ENCODE data around the gene TP53I3.
"Not testable (repeated sequence)": the region's sequence is repeated elsewhere in the genome, so short reads cannot be mapped to it uniquely, and the experiment has no call there.

Gene TP53I3

GRCh38 chr2:24109431-24109830 lies 24.8 kb upstream of the TP53I3 start:
- H3K9ac ChIP-seq (ENCODE audit: low read length); H3K4me2 ChIP-seq (ENCODE audit: low read length, poor library complexity, severe bottlenecking); H2AK5ac ChIP-seq (ENCODE audit: low read length, severe bottlenecking); H3K4me1 ChIP-seq (ENCODE audit: control insufficient read depth, insufficient read depth, low read depth, low read length); H3K36me3 ChIP-seq (ENCODE audit: control insufficient read depth in 1 of 2, insufficient read depth in 2 of 2, low read depth in 1 of 2, low read length in 2 of 2); DNase-seq; H3K79me1 ChIP-seq (replicated peaks; ENCODE audit: low read length, poor library complexity, severe bottlenecking); H3K14ac ChIP-seq (ENCODE audit: low read length in 2 of 2); H3K27me3 ChIP-seq (ENCODE audit: control insufficient read depth in 1 of 2, insufficient read depth in 1 of 2, low read length in 2 of 2); H3K4ac ChIP-seq (ENCODE audit: low read depth in 1 of 2, low read length in 2 of 2); H3K9me3 ChIP-seq (ENCODE audit: control insufficient read depth, low read length); H2AFZ ChIP-seq (ENCODE audit: low read depth, low read length); H2BK5ac ChIP-seq (ENCODE audit: low read depth, low read length, poor library complexity, severe bottlenecking); H4K91ac ChIP-seq (ENCODE audit: low read length); H2BK15ac ChIP-seq (ENCODE audit: low read depth, poor library complexity, severe bottlenecking); H3K4me3 ChIP-seq (ENCODE audit: insufficient read depth in 1 of 2, low read depth in 1 of 2, low read length in 2 of 2); H3K18ac ChIP-seq (ENCODE audit: low read depth in 1 of 2, low read length in 2 of 2); H2BK12ac ChIP-seq (ENCODE audit: low read length in 2 of 2); H3K23ac ChIP-seq (ENCODE audit: low read length in 2 of 2); H4K8ac ChIP-seq (ENCODE audit: low read length); H3K27ac ChIP-seq (ENCODE audit: low read length, poor library complexity, severe bottlenecking); H2BK120ac ChIP-seq (ENCODE audit: low read depth, low read length): not testable (repeated sequence)
- no CpG with 5 or more reads among the region's 1 CpG for WGBS

DNA sequence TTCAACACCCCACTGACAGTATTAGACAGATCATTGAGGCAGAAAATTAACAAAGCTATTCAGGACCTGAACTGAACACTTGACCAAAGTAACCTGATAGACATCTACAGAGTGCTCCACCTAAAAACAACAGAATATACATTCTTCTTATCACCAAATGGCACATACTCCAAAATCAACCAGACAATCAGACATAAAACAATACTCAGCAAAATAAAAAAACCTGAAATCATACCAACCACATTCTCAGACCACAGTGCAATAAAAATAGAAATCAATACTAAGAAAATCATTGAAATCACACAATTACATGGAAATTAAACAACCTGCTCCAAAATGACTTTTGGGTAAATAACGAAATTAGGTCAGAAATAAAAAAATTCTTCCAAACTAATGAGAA lies 22.7 kb upstream of the TP53I3 start:
- Histone ChIP-seq H3K23ac (ENCODE audit: low read length in 2 of 2) (no peak overlapping the region), H3K4me3 (ENCODE audit: insufficient read depth in 1 of 2, low read depth in 1 of 2, low read length in 2 of 2) (no peak overlapping the region), H3K4me2 (ENCODE audit: low read length, poor library complexity, severe bottlenecking) (no peak overlapping the region), H3K18ac (ENCODE audit: low read depth in 1 of 2, low read length in 2 of 2) (no peak overlapping the region), H3K14ac (ENCODE audit: low read length in 2 of 2) (no peak overlapping the region), H3K4me1 (ENCODE audit: control insufficient read depth, insufficient read depth, low read depth, low read length) (peaks cover 3% of the 10 kb centered on the region), H3K27me3 (ENCODE audit: control insufficient read depth in 1 of 2, insufficient read depth in 1 of 2, low read length in 2 of 2) (no peaks in the 10 kb centered on the region), H3K79me1 (replicated peaks; ENCODE audit: low read length, poor library complexity, severe bottlenecking) (no peaks in the 10 kb centered on the region), H4K8ac (ENCODE audit: low read length) (no peak overlapping the region), H3K9ac (ENCODE audit: low read length) (no peak overlapping the region), H3K4ac (ENCODE audit: low read depth in 1 of 2, low read length in 2 of 2) (no peak overlapping the region), H2AFZ (ENCODE audit: low read depth, low read length) (no peak overlapping the region), H2BK12ac (ENCODE audit: low read length in 2 of 2) (no peak overlapping the region), H2AK5ac (ENCODE audit: low read length, severe bottlenecking) (no peak overlapping the region), H3K36me3 (ENCODE audit: control insufficient read depth in 1 of 2, insufficient read depth in 2 of 2, low read depth in 1 of 2, low read length in 2 of 2) (peaks cover 0 to 15% of the 10 kb centered on the region in 2 experiments), H2BK5ac (ENCODE audit: low read depth, low read length, poor library complexity, severe bottlenecking) (no peak overlapping the region), H2BK120ac (ENCODE audit: low read depth, low read length) (no peak overlapping the region), H4K91ac (ENCODE audit: low read length) (no peak overlapping the region), H2BK15ac (ENCODE audit: low read depth, poor library complexity, severe bottlenecking) (no peak overlapping the region), H3K27ac (ENCODE audit: low read length, poor library complexity, severe bottlenecking) (no peak overlapping the region), H3K9me3 (ENCODE audit: control insufficient read depth, low read length) (peaks cover 5% of the 10 kb centered on the region)
- no CpG with 5 or more reads among the region's 1 CpG for WGBS
- no peak for DNase-seq

DNA sequence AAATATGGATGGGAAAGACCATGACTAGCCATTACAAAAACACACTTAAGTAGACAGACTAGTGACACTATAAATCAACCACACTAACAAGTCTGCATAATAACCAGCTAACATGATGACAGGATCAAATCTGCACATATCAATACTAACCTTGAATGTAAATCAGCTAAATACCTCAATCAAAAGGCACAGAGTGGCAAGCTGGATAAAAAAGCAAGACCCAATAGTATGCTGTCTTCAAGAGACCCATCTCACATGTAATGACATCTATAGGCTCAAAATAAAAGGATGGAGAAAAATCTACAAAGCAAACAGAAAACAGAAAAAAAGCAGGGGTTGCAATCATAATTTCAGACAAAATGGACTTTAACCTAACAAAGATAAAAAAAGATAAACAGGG lies 22.2 kb upstream of the TP53I3 start:
- no peak overlapping the region for H3K23ac ChIP-seq (ENCODE audit: low read length in 2 of 2)
- no peak overlapping the region for H3K14ac ChIP-seq (ENCODE audit: low read length in 2 of 2)
- H2BK120ac ChIP-seq (ENCODE audit: low read depth, low read length): no peak overlapping the region
- no peak overlapping the region for H3K27ac ChIP-seq (ENCODE audit: low read length, poor library complexity, severe bottlenecking)
- H2BK15ac ChIP-seq (ENCODE audit: low read depth, poor library complexity, severe bottlenecking): no peak overlapping the region
- H3K18ac ChIP-seq (ENCODE audit: low read depth in 1 of 2, low read length in 2 of 2): no peak overlapping the region
- H2BK5ac ChIP-seq (ENCODE audit: low read depth, low read length, poor library complexity, severe bottlenecking): no peak overlapping the region
- H2AFZ ChIP-seq (ENCODE audit: low read depth, low read length): no peak overlapping the region
- H3K4me1 ChIP-seq (ENCODE audit: control insufficient read depth, insufficient read depth, low read depth, low read length): peaks cover 3% of the 10 kb centered on the region
- no peak overlapping the region for H3K9ac ChIP-seq (ENCODE audit: low read length)
- H3K36me3 ChIP-seq (ENCODE audit: control insufficient read depth in 1 of 2, insufficient read depth in 2 of 2, low read depth in 1 of 2, low read length in 2 of 2): peaks cover 0 to 15% of the 10 kb centered on the region in 2 experiments
- H3K9me3 ChIP-seq (ENCODE audit: control insufficient read depth, low read length): peaks cover 5% of the 10 kb centered on the region
- H3K4me2 ChIP-seq (ENCODE audit: low read length, poor library complexity, severe bottlenecking): no peak overlapping the region
- H3K4ac ChIP-seq (ENCODE audit: low read depth in 1 of 2, low read length in 2 of 2): no peak overlapping the region
- no peak overlapping the region for H2AK5ac ChIP-seq (ENCODE audit: low read length, severe bottlenecking)
- no peak for DNase-seq
- no peaks in the 10 kb centered on the region for H3K79me1 ChIP-seq (replicated peaks; ENCODE audit: low read length, poor library complexity, severe bottlenecking)
- no peak overlapping the region for H4K91ac ChIP-seq (ENCODE audit: low read length)
- no peak overlapping the region for H2BK12ac ChIP-seq (ENCODE audit: low read length in 2 of 2)
- no peak overlapping the region for H3K4me3 ChIP-seq (ENCODE audit: insufficient read depth in 1 of 2, low read depth in 1 of 2, low read length in 2 of 2)
- no peaks in the 10 kb centered on the region for H3K27me3 ChIP-seq (ENCODE audit: control insufficient read depth in 1 of 2, insufficient read depth in 1 of 2, low read length in 2 of 2)
- no peak overlapping the region for H4K8ac ChIP-seq (ENCODE audit: low read length)

DNA sequence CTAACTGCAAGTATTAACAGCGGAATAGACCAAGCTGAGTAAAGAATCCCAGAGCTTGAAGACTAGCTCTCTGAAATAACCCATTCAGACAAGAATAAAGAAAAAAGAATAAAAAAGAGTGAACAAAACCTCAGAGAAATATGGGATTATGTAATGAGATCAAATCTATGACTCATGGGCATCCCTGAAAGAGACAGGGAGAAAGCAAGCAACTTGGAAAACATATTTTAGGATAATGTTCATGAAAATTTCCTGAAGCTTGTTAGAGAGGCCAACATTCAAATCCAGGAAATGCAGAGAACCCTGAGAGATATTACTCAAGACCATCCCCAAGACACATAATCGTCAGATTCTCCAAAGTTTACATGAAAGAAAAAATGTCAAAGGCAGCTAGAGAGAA lies 21.2 kb upstream of the TP53I3 start:
- DNase-seq: no peak
- Histone ChIP-seq H3K9me3 (ENCODE audit: control insufficient read depth, low read length) (peaks cover 5% of the 10 kb centered on the region), H3K14ac (ENCODE audit: low read length in 2 of 2) (no peak overlapping the region), H3K36me3 (ENCODE audit: control insufficient read depth in 1 of 2, insufficient read depth in 2 of 2, low read depth in 1 of 2, low read length in 2 of 2) (peaks cover 0 to 15% of the 10 kb centered on the region in 2 experiments), H4K91ac (ENCODE audit: low read length) (no peak overlapping the region), H2BK12ac (ENCODE audit: low read length in 2 of 2) (no peak overlapping the region), H3K27ac (ENCODE audit: low read length, poor library complexity, severe bottlenecking) (no peak overlapping the region), H3K27me3 (ENCODE audit: control insufficient read depth in 1 of 2, insufficient read depth in 1 of 2, low read length in 2 of 2) (no peaks in the 10 kb centered on the region), H2BK5ac (ENCODE audit: low read depth, low read length, poor library complexity, severe bottlenecking) (no peak overlapping the region), H2BK15ac (ENCODE audit: low read depth, poor library complexity, severe bottlenecking) (no peak overlapping the region), H3K23ac (ENCODE audit: low read length in 2 of 2) (no peak overlapping the region), H3K18ac (ENCODE audit: low read depth in 1 of 2, low read length in 2 of 2) (no peak overlapping the region), H3K4ac (ENCODE audit: low read depth in 1 of 2, low read length in 2 of 2) (no peak overlapping the region), H2AK5ac (ENCODE audit: low read length, severe bottlenecking) (no peak overlapping the region), H3K9ac (ENCODE audit: low read length) (no peak overlapping the region), H2AFZ (ENCODE audit: low read depth, low read length) (no peak overlapping the region), H2BK120ac (ENCODE audit: low read depth, low read length) (no peak overlapping the region), H3K4me3 (ENCODE audit: insufficient read depth in 1 of 2, low read depth in 1 of 2, low read length in 2 of 2) (no peak overlapping the region), H3K4me1 (ENCODE audit: control insufficient read depth, insufficient read depth, low read depth, low read length) (no peaks in the 10 kb centered on the region), H3K4me2 (ENCODE audit: low read length, poor library complexity, severe bottlenecking) (no peak overlapping the region), H3K79me1 (replicated peaks; ENCODE audit: low read length, poor library complexity, severe bottlenecking) (no peaks in the 10 kb centered on the region), H4K8ac (ENCODE audit: low read length) (no peak overlapping the region)
- 40% methylated on average over 1 of the region's 2 CpGs for WGBS

All from mesenchymal stem cell (in vitro differentiated cells and primary cell).